Fibroblast of mammary gland (primary cell): Measurements from ENCODE around the gene ANO3.
A peak's percentile ranks its signal among the peaks of the same experiment; 100 is the strongest.

ENCODE experiments used
- DNase-seq: peaks from one replicate; pipeline ENCODE4 v3.0.0-alpha.2; 2010; ENCODE audit warnings: low read depth
- H3K4me3 ChIP-seq: 2 replicates; pipeline ENCODE4 v1.5.1; 2011; ENCODE audit warnings: low read depth, mild to moderate bottlenecking, low read length, moderate library complexity; ENCODE audit not compliant: control insufficient read depth
- CTCF ChIP-seq: conservative IDR thresholded peaks from 2 replicates; pipeline ENCODE4 v1.5.1; 2011; ENCODE audit warnings: low read depth, low read length, inconsistent platforms; ENCODE audit not compliant: control insufficient read depth, insufficient read depth

The ANO3 gene

GRCh38 chr11:26649884-26650283 lies 318.0 kb downstream of the ANO3 start:
- no peak overlapping the region for H3K4me3 ChIP-seq
- DNase-seq = peak; percentile 86
- peak; percentile 84 for TF ChIP-seq CTCF

- no peak overlapping the region for H3K4me3 ChIP-seq
- TF ChIP-seq CTCF = no peak
- no peak for DNase-seq
These were observed 320.0 kb downstream of the ANO3 start for GRCh38 chr11:26651916-26652315.

- H3K4me3 ChIP-seq = no peak overlapping the region
- TF ChIP-seq CTCF = no peak
- no peak for DNase-seq
These were observed 323.4 kb downstream of the ANO3 start for GRCh38 chr11:26655287-26655686.

- no peak overlapping the region for H3K4me3 ChIP-seq
- TF ChIP-seq CTCF = no peak
- DNase-seq = no peak
These were observed 331.0 kb downstream of the ANO3 start for GRCh38 chr11:26662916-26663315.

- DNase-seq = no peak
- TF ChIP-seq CTCF = no peak
- no peak overlapping the region for H3K4me3 ChIP-seq
These were observed 333.1 kb downstream of the ANO3 start for GRCh38 chr11:26665036-26665435.

GRCh38 chr11:26665946-26666345 lies 334.0 kb downstream of the ANO3 start:
- no peak for DNase-seq
- no peak overlapping the region for H3K4me3 ChIP-seq
- no peak for TF ChIP-seq CTCF

- no peak for DNase-seq
- no peak for TF ChIP-seq CTCF
- H3K4me3 ChIP-seq = no peak overlapping the region
These were observed 343.5 kb downstream of the ANO3 start for GRCh38 chr11:26675233-26675928.
